Measurements from ENCODE around the gene AGAP1.

The AGAP1 gene

DNA sequence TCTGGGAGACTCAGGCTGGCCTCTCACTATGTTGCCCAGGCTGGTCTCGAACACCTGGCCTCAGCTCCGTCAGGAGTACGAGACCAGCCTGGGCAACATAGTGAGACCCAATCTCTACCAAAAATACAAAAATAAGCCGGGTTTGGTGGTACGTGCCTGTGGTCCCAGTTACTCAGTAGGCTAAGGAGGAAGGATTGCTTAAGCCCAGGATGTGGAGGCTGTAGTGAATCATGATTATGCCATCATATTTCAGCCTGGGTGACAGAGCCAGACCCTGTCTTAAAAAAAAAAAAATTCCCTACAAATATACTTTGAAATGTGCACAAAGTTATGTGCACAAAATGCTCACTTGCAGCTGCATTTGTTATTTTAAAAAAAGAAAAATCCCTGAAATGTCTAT, 26.3 kb upstream of the AGAP1 start:
- Histone ChIP-seq H3K4me2 (ENCODE audit: low read length) (no peak overlapping the region), H3K27me3 (ENCODE audit: control insufficient read depth, low read length) (no peaks in the 10 kb centered on the region), H3K79me2 (ENCODE audit: control insufficient read depth, low read length) (no peaks in the 10 kb centered on the region), H4K20me1 (ENCODE audit: control insufficient read depth, insufficient read depth, low read depth, low read length) (no peaks in the 10 kb centered on the region), H3K36me3 (ENCODE audit: control insufficient read depth, low read length) (no peaks in the 10 kb centered on the region), H3K4me1 (ENCODE audit: control insufficient read depth, low read length) (no peaks in the 10 kb centered on the region), H3F3A (ENCODE audit: control insufficient read depth, insufficient read depth) (no peaks in the 10 kb centered on the region), H3K27ac (ENCODE audit: low read depth, low read length) (no peak overlapping the region), H3K9me2 (replicated peaks; ENCODE audit: control insufficient read depth, low read length) (no peaks in the 10 kb centered on the region), H3K4me3 (ENCODE audit: low read length) (no peak overlapping the region), H3K9me3 (ENCODE audit: control insufficient read depth, insufficient read depth, low read length) (no peaks in the 10 kb centered on the region)
- no peak for TF ChIP-seq EZH2phosphoT487 (IDR thresholded peaks at IDR 0.05; ENCODE audit: borderline replicate concordance, low read length)
- TF ChIP-seq, protein P1, sequence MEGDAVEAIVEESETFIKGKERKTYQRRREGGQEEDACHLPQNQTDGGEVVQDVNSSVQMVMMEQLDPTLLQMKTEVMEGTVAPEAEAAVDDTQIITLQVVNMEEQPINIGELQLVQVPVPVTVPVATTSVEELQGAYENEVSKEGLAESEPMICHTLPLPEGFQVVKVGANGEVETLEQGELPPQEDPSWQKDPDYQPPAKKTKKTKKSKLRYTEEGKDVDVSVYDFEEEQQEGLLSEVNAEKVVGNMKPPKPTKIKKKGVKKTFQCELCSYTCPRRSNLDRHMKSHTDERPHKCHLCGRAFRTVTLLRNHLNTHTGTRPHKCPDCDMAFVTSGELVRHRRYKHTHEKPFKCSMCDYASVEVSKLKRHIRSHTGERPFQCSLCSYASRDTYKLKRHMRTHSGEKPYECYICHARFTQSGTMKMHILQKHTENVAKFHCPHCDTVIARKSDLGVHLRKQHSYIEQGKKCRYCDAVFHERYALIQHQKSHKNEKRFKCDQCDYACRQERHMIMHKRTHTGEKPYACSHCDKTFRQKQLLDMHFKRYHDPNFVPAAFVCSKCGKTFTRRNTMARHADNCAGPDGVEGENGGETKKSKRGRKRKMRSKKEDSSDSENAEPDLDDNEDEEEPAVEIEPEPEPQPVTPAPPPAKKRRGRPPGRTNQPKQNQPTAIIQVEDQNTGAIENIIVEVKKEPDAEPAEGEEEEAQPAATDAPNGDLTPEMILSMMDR (IDR thresholded peaks at IDR 0.05; ENCODE audit: low read depth, low read length, poor library complexity, severe bottlenecking): no peak

DNA sequence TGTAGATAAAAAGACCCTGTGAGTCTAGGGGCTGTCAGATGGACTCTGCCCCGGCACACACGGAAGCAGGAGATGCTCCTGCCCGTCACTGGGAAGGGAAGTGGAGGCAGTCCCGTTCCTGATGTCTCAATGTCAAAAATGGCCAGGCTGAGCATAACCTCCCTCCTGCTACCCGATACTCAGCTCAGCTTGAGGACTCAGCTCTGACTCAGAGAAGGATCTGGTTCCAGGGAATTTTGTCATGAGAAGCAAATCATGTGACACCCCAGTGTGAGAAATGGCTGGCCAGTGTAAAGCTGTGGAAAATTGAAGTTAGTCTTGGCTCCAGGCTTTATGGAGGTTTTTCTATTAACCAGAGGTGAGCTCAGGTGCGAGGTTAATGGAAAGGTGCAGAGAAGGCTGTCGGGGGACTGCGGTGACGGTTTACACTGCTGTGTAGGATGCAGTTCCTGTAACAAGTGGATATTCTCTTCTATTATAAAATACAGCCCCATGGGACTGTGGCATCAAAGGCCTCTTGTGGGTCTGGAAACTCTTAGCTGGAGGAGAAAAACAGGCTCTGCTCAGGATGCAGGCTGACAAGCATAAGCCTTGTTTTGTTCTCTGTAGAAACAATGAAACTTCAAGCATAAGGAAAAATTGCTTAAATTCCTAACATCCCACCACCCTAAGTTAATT, 24.7 kb upstream of the AGAP1 start:
- Histone ChIP-seq H3K36me3 (ENCODE audit: control insufficient read depth, low read length) (no peaks in the 10 kb centered on the region), H3K4me3 (ENCODE audit: low read length) (no peak overlapping the region), H3K79me2 (ENCODE audit: control insufficient read depth, low read length) (no peaks in the 10 kb centered on the region), H3K27ac (ENCODE audit: low read depth, low read length) (no peak overlapping the region), H3K9me2 (replicated peaks; ENCODE audit: control insufficient read depth, low read length) (no peaks in the 10 kb centered on the region), H3K4me1 (ENCODE audit: control insufficient read depth, low read length) (no peaks in the 10 kb centered on the region), H4K20me1 (ENCODE audit: control insufficient read depth, insufficient read depth, low read depth, low read length) (no peaks in the 10 kb centered on the region), H3K27me3 (ENCODE audit: control insufficient read depth, low read length) (no peaks in the 10 kb centered on the region), H3K9me3 (ENCODE audit: control insufficient read depth, insufficient read depth, low read length) (no peaks in the 10 kb centered on the region), H3F3A (ENCODE audit: control insufficient read depth, insufficient read depth) (no peaks in the 10 kb centered on the region), H3K4me2 (ENCODE audit: low read length) (no peak overlapping the region)
- TF ChIP-seq EZH2phosphoT487 (IDR thresholded peaks at IDR 0.05; ENCODE audit: borderline replicate concordance, low read length): no peak
- TF ChIP-seq, protein P1 (IDR thresholded peaks at IDR 0.05; ENCODE audit: low read depth, low read length, poor library complexity, severe bottlenecking): no peak

DNA sequence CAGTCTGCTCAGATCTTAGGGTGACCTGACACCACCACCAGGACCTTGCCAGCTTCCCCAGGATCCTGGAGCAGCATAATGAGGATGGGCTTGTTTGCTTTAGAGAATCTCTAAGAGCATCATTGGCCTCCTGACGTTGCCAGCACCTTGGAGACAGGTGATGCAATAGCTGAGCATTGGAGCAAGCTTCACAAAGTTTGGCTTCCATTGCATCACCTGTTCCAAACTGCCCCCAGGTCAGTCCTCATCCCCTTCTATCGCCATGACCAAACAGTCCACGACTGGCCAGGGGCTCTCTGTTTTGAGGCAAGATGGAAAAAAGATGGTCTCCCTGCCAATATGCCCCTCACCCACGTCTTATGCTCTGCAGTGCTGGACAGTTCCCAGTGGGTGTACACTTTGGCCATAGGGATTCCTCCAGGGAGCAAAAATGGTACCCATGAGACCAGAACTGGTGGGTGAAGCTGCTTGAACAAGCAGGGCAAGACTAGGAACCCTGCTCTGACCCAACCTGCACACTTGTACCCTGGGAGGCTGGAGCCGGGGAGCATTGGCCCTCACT, 22.6 kb upstream of the AGAP1 start:
- TF ChIP-seq EZH2phosphoT487 (IDR thresholded peaks at IDR 0.05; ENCODE audit: borderline replicate concordance, low read length): no peak
- TF ChIP-seq, protein P1 (IDR thresholded peaks at IDR 0.05; ENCODE audit: low read depth, low read length, poor library complexity, severe bottlenecking): no peak
- no peaks in the 10 kb centered on the region for H3K36me3 ChIP-seq (ENCODE audit: control insufficient read depth, low read length)
- H4K20me1 ChIP-seq (ENCODE audit: control insufficient read depth, insufficient read depth, low read depth, low read length): no peaks in the 10 kb centered on the region

More for the DNA sequence above, 22.6 kb upstream of the AGAP1 start:
- no peak overlapping the region for H3K4me2 ChIP-seq (ENCODE audit: low read length)
- no peaks in the 10 kb centered on the region for H3K4me1 ChIP-seq (ENCODE audit: control insufficient read depth, low read length)
- H3K27ac ChIP-seq (ENCODE audit: low read depth, low read length): no peak overlapping the region
- no peaks in the 10 kb centered on the region for H3K27me3 ChIP-seq (ENCODE audit: control insufficient read depth, low read length)
- H3K9me3 ChIP-seq (ENCODE audit: control insufficient read depth, insufficient read depth, low read length): no peaks in the 10 kb centered on the region
- no peaks in the 10 kb centered on the region for H3K79me2 ChIP-seq (ENCODE audit: control insufficient read depth, low read length)
- no peak overlapping the region for H3K4me3 ChIP-seq (ENCODE audit: low read length)
- H3K9me2 ChIP-seq (replicated peaks; ENCODE audit: control insufficient read depth, low read length): no peaks in the 10 kb centered on the region
- H3F3A ChIP-seq (ENCODE audit: control insufficient read depth, insufficient read depth): no peaks in the 10 kb centered on the region

Data from DOHH2 (cell line).